ENCODE data around the gene ADAMTS3.

ADAMTS3 gene

GRCh38 chr4:72290737-72291136 is 278.3 kb downstream of the ADAMTS3 start:
- DNase-seq (ENCODE audit: low spot score), result no peak

- no peak for DNase-seq (ENCODE audit: low spot score)
Measured at GRCh38 chr4:72286910-72287309, 282.1 kb downstream of the ADAMTS3 start.

GRCh38 chr4:72286185-72286584 is 282.8 kb downstream of the ADAMTS3 start:
- no peak for DNase-seq (ENCODE audit: low spot score)

- no peak for DNase-seq (ENCODE audit: low spot score)
Measured at GRCh38 chr4:72283357-72283756, 285.7 kb downstream of the ADAMTS3 start.

- DNase-seq (ENCODE audit: low spot score), result no peak
Measured at GRCh38 chr4:72280252-72280651, 288.8 kb downstream of the ADAMTS3 start.

- no peak for DNase-seq (ENCODE audit: low spot score)
Measured at GRCh38 chr4:72275381-72275780, 293.6 kb downstream of the ADAMTS3 start.

- no peak for DNase-seq (ENCODE audit: low spot score)
Measured at GRCh38 chr4:72274251-72274650, 294.8 kb downstream of the ADAMTS3 start.

- DNase-seq (ENCODE audit: low spot score), result no peak
Measured at GRCh38 chr4:72255269-72255668, 313.8 kb downstream of the ADAMTS3 start.

- no peak for DNase-seq (ENCODE audit: low spot score)
Measured at GRCh38 chr4:72243641-72244040, 325.4 kb downstream of the ADAMTS3 start.

- DNase-seq (ENCODE audit: low spot score), result no peak
Measured at GRCh38 chr4:72239487-72240116, 329.4 kb downstream of the ADAMTS3 start.

Measured in AG08396 (cell line).